Head of caudate nucleus (tissue), 42 donors: ENCODE data around the gene STT3B.

Source experiments
- DNase-seq, 42 donors: peaks; one replicate each; pipeline versions ENCODE4 v3.0.0 to v3.0.0-alpha.2; 2020 to 2021; ENCODE audit warnings: mixed read lengths in 7 of 42
- intact Hi-C: fragments of 100-400 bp; cut with DNase I; formaldehyde crosslinking; loops from one replicate; pipeline ENCODE4 v1.15.0; 2022

Gene STT3B

DNA sequence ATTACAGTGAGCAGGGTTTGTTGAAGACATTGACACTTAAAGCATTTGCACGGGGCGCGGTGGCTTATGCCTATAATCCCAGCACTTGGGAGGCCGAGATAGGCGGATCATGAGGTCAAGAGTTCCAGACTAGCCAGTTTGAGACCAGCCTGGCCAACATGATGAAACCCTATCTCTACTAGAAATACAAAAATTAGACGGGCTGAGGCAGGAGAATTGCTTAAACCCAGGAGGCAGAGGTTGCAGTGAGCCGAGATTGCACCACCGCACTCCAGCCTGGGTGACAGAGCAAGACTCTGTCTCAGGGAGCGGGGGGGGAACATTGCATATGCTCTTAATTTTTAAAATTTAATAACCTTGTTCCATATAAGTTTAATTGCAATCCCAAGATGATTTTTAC lies 11.9 kb downstream of the STT3B start:
- intact Hi-C loops = no loop called here
- no peak for DNase-seq

DNA sequence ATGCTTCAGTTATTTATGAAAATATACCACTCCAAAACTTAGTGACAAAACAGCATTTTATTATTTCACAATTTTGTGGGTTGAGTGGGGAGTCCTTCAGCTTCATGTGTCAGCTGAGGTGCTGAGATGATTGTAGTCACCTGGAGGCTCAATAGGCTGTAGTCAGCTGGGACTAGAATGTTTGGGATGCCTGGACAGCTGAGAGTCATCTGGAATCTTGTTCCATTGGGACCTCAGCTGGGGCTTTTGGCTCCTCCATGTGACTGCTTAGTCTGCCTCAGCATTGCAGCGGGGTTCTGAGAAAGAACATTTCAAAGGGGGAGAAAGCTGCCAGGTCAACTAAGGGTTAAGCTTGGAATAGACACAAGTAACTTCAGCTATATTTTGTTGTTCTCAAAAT lies 13.4 kb downstream of the STT3B start:
- DNase-seq = no peak
- intact Hi-C loops = no loop called here

DNA sequence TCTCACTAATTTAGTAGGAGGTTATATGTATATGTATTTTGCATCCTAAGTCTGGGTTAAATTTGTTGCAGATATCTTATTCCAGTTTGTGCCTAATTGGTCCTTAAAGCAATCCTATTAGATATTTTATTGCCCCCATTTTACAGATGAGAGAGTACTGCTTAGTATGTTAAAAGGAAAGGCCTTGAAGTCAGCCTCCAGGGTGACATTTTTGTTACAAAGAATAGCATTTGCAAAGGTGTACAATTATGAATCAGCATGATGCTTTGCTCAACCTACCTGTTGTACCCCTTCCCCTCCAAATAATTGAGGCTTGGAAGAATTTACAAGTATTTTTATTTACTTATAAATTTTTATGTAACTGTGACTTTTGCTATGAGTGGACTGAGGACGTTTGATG lies 14.0 kb downstream of the STT3B start:
- DNase-seq = no peak
- intact Hi-C loops = no loop called here

DNA sequence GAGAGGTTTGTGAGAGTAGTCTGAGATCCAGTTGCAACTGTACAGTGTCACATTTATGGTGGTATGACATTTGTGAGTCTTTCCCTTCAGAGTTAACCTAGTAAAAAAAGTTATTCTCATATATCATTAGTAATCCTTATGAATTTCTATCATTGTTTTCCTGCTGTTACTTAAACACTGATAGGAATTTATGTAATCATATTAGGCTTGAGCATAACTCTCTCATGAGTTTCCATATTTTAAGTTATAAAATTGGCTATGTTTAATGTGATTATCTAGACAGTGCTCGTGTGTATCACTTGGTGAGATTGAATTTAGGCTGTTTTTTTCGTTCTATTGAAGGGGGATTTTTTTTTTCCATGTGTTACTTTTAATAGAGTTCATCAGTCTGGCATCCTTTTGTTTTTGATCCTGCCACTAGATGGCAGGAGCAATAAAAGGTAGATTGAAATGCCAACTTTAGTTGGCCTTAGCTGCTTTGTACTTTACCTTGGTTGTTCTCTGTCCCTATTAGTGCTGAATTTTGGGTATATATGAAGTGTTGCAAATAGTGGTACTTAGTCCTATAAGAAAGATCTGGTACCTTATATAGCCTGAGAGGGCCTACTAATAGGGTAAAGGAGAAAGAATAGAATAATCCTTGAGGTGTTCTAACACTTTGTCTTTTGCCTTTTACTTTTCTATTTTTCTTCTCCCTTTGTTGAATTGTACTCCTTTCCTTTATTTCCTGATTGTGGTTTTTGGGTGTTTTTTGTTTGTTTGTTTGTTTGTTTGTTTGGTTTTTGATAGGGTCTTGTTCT lies 17.9 kb downstream of the STT3B start:
- peak in 4 of 42 donors; percentile 20 to 37 (median 22) for DNase-seq
- intact Hi-C loops = loop anchor here (10.0 kb wide), 1 partner anchor 214 kb away; no protein-coding TSS in a partner anchor

DNA sequence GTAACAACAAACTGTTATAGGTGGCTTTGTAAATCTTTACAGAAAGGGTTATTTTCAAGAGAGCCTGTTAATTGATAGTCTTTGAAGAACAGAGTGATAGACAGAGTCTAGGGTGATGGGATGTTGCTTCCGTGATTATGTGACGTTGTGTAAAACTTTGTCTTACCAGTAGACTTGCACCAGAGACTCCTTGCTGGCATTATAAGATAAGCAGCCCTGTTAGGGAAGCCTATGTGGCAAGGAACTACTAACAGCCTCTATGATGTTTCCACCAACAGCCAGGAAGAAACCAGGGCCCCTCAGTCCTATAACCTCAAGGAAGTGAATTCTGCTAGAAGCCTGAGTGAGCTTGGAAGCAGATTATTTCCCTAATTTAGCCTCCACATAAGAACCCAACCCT lies 18.9 kb downstream of the STT3B start:
- DNase-seq = no peak
- intact Hi-C loops = loop anchor here (10.0 kb wide), 1 partner anchor 213 kb away; no protein-coding TSS in a partner anchor

DNA sequence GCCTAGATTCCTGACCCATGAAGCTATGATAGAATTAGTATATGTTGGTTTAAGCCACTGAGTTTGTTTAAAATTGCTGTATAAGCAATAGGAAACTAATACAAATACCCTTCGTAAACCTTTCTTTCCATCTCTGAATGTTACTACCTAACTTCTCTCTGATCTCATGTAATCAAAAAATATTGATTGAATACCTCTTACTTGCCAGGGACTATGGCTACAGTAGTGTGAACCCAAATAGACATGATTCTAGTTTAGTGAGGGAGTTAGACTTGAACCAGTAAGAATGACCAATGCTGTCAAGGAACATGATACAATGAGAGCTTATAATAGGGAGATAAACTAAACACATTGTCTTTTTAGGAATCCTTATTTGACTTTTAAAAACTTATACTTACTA lies 19.4 kb downstream of the STT3B start:
- intact Hi-C loops = loop anchor here (10.0 kb wide), 1 partner anchor 213 kb away; no protein-coding TSS in a partner anchor
- no peak for DNase-seq

DNA sequence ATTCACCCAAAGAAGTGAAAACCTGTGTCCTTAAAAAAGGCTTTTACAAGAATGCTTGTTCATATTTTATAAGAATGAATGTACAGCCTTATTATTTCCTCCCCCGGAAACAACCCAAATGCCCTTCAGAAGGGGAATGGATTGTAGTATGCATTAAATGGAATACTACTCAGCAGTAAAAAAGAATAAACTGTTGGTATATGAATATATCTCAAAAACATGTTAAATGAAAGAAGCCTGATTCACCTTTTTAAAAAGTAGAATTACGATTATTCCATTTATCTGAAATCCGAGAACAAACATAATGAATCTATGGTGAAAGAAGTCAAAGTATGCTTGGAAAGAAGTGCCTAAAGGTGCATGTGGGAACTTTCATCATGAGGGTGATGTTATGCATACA lies 20.5 kb downstream of the STT3B start:
- intact Hi-C loops = loop anchor here (10.0 kb wide), 1 partner anchor 212 kb away; no protein-coding TSS in a partner anchor

DNA sequence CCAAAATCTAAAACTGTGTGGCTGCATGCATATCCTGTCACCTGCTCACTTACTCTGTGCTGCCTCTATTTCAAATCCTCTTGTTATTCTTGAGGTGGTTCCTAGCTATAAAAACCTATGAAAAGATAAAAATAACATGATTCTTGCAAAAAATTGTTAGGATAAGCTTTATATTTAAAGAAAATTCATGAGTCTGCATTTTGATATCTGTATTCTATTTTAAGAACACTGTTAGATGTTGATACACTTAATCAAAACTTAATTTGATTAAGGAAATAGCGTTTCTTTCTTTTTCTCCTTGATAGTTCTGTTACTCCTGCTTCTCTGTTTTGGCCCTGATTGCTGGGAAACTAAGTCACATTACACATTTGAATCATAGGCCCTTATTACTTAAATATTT lies 22.5 kb downstream of the STT3B start:
- intact Hi-C loops = loop anchor here (10.0 kb wide), 1 partner anchor 210 kb away; no protein-coding TSS in a partner anchor
- no peak for DNase-seq

More for the DNA sequence above, 20.5 kb downstream of the STT3B start:
- DNase-seq = no peak

DNA sequence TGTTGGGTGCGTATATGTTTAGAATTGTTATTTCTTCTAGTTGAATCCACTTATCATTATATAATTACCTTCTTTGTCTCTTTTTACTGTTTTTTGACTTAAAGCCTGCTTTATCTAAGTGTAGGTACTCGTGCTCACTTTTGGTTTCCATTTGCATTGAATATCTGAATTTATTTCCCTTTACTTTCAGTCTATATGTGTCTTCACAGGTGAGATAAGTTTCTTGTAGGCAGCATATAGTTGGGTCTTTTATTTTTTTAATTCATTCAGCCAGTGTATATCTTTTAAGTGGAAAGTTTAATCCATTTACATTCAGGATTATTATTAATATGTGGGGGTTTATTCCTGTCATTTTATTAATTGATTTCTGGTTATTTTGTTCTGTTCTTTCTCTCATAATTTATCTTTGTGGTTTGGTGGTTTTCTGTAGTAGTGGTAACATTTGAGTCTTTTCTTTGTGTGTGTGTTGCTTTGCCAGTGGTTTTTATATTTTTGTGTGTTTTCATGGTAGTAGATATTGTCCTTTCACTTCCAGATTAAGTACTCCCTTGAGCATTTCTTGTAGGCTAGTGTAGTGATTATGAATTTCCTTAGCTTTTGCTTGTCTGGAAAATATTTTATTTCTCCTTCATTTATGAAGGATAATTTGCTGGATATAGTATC lies 27.3 kb downstream of the STT3B start:
- intact Hi-C loops = loop anchor here (10.0 kb wide), 1 partner anchor 205 kb away; no protein-coding TSS in a partner anchor

DNA sequence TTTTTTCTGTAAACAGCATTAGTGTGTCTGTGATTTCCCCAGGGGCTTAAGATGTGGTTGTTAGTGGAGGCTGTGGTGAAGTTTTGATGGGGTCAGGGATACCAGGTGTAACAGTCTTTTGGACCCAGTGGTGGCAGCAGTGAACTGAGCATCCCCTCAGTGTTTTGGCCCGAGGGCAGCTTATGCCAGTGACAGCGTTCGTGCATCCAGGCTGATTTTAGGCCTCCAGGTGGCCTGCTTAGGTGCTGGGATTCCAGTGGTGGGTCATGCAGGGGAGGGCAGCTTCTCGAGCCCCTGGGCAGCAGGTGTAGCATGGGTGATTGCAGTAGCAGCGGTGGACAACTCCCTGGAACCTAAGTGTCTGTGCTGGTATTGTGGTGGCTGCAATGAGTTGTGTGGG lies 29.2 kb downstream of the STT3B start:
- no peak for DNase-seq
- intact Hi-C loops = no loop called here

More for the DNA sequence above, 27.3 kb downstream of the STT3B start:
- DNase-seq = no peak

DNA sequence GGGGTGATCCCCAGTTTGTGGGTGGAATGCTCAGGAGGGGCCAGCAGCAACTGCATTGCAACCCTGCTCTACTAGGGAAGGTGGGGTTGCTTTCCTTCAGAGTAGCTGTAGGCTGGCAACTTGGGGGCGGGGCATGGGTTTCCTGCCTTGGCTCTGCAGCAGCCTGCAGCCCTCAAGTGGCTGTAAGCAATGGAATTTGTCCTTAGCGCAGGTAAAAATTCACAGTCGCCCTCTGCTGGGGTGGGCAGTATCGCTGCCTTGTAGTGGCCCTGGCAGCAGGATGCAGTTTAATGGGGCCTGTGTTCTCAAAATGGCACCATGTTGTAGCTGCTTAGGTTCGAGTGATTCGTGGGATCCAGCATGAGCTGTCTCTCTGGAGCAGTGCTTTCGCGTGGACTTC lies 29.8 kb downstream of the STT3B start:
- intact Hi-C loops = no loop called here
- no peak for DNase-seq

DNA sequence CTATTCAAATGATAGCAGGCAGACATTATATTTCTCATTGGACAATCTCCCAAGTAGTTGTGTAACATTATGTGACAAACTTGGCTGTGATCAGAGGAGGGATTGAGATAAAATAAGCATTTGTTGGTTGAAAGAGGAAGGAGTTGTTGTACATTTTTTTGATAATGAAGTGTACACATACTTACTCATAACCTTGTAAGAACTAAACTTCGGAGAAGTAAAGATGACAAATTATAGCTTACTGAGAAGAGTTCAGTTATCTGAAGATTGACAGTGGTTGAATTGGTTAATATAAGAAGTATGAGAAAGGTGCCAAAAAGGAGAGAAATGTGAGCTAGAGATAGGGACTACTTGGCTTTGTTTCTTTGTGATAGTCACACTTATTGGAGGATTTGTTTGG lies 32.6 kb downstream of the STT3B start:
- no peak for DNase-seq
- intact Hi-C loops = no loop called here

DNA sequence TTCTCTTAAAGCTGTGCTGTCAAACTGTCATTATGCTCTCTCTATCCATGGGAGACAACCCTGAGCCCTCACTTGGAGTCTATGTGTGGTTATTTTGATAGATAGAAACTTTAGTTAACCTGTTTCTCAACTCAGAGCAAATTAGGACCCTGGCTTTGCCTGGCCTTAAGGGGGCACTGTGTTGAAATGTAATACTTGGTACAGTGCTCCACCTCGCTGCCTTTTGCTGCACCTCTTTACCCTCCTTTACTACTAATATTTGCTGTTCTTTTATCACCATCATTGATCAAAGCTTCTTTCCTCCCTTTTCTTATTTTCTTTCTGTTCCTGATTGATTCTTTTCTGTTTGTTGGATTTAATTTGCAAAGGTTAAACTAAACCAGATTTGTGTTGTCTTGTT lies 34.3 kb downstream of the STT3B start:
- intact Hi-C loops = no loop called here
- DNase-seq = no peak

DNA sequence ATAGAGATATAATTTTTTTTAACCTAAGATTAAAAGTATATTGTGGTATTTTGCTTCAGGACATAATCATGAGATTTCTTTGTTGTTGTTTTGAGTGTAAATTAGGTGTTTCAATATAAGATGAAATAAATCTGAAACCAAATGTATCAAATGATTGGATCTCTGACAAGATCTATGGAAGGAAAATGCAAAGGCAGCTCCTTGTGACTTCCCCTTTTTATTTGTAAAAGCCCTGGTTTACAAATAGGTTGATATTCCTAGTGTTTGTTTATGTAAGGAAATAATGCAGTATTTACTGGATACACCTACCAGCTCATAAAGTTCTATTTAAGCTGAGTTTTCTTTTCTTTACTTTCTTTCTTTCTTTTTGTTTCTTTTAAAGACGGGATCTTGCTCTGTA lies 35.9 kb downstream of the STT3B start:
- intact Hi-C loops = no loop called here
- no peak for DNase-seq

DNA sequence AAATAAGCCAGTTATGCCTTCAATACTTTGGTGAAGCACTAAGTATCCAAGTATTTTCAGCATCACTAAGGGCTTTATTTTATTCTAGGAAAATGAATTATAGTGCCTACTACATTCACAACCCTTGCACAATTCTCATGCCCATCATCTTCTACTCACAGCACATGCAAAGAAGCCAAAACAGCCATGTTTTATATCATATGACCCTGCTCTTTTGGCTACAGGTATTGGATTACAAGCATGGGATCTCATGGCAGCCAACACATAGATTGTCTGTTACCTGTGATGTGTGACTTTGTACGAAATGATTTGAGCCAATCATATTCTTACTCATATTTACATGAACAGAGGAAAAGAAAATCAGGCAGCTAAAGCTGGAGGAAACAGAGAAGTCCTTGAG lies 38.6 kb downstream of the STT3B start:
- DNase-seq = no peak
- intact Hi-C loops = no loop called here

DNA sequence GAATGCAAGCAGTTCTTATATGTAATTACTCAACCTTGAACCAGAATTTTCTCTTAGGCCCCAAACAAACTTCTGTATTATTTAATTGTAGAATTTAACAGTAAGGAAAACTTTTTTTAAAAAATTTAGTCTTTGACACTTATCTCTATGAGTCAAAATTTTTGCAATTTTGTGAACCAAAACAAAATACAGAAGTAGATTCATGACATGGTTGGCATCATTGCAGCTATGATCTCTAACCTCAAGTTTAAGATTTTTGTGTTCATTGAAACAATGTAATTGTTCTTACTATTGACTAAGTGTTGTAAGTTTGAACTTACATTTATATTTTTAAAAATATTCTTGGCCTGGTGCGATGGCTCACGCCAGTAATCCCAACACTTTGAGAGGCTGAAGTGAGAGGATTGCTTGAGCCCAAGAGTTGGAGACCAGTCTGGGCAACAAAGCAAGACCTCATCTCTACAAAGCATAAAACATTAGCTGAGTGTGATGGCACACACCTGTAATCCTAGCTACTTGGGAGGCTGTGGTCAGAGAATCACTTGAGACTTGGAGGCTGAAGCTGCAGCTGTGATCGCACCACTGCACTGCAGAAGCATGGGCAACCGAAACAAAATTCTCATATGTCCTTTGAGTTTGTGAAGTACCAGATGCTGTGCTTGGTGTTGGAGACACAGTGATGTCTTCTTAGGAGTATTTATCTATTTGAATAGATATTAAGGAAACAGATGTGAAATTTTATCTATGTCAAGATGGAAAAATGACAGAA lies 39.7 kb downstream of the STT3B start:
- intact Hi-C loops = no loop called here

DNA sequence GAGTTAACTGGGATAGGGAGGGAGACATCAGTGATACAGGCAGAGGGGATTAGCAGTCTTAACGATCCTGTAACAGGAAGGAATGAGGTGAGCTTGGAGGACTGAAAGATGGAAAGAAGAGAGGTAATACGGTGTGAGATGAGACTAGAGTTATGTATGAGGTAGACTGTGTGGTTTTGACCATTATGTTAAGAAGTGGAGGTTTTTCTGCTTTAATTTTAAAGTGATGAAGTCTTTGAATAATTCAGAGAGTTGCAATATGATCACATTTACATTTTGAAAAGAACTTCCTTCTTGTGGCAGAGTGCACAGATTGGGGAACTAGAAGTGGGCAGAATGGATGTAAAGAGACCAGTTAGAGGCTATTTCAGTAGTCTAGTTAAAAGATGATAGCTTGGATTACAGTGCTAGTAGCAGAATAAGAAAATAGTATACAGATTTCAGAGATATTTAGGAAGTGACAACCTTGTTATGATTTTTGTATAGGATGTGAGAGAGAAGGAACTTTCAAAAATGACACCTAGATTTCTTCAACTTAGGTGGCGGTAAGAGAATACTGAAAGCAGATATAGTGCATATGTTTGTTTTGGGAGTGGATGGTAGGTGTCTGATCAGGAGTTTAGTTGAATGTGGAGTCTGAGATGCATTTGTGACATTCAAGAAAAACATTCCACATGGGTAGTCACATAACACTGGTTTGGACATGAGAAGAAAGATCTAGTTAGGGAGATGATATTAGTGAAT lies 40.5 kb downstream of the STT3B start:
- no peak for DNase-seq
- intact Hi-C loops = no loop called here

More for the DNA sequence above, 39.7 kb downstream of the STT3B start:
- no peak for DNase-seq

DNA sequence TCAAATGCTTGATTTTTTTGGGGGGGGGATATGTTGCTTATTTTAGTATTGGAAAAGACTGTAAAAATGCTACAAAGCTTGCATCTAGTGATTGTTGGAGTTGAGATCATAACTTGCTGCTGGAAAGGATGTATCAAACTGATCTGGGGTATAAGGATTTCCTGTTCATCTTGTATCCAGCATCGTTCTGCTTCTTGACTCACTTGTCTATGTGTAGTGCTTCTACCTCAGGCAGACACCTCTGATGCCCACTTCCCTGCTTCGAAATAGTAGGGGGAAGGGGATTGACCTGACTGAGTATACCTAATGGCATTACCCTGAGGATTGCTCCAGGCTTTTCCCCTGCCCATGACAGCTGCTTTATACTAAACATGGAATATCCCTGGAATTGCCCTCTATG lies 42.7 kb downstream of the STT3B start:
- intact Hi-C loops = no loop called here

DNA sequence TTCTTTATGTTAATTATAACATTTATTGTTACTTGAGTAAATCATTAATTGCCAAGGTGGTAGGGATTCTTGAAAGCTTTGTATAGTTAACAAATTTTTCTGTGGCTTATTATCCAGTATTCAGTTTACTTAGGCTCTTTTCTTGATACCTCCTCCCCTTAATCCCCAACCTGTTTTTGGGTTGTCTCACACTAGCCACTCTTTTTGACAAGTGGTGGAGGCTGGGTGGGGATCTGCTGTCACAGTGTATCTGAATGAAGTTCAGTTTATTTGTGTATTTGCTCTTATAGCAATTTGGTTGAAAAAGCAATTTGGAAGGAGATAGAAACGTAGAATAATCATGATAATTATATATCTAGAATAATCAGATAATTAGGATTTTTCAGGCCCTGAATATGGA lies 43.8 kb downstream of the STT3B start:
- DNase-seq = no peak
- intact Hi-C loops = no loop called here

More for the DNA sequence above, 42.7 kb downstream of the STT3B start:
- DNase-seq = no peak
